ENCODE data around the gene ROBO1.

ROBO1 gene

DNA sequence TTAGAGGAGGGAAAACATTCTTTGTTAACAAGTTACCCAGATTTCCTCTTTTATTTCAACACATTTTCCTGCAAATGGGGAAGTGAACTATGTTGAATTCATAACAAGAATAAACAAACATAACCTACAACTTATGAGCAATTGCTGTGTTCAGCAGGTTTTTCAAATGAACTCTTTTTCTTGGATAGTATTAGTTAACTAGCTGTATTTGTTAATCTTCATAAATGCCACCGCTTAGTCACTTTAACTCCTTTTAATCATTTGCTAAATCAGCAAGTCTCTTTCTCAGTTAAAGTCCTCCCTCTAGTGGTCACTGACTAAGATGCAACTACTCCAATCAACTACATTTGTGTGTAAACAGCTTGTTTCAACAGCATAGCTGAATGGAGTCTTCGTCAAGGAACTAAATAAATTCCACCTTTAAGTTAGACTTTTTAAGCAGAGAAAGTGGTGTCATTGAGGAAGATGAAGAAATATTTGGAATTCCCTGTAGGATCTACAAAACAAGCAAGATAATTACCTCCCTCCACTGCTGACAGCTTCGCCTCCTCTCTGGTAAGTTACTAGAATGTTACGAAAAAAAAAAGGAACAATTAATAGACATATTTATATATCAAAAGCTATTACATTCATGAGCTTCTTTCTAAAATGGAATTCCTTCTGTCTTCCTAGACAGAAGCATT, 1122.0 kb downstream of the ROBO1 start:
- DNase-seq = no peak

DNA sequence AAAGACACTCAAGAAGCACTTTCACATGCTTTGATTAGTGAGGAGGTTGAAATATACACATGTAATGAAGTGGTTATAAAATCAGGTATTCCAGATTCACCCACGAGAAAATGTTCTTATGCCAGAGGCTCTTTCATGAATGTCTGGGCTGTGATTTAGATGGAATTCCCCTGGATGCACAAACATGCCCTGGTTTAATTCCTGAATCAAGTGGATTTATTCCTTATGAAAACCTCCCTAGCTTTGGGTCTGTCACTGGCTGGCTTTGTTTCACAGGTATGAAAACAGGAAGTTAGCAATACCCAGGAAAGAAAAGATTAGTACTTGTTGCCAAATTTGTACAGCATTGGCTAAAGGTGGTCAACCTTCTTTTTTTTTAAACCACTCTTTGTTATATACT, 1123.0 kb downstream of the ROBO1 start:
- DNase-seq = no peak

DNA sequence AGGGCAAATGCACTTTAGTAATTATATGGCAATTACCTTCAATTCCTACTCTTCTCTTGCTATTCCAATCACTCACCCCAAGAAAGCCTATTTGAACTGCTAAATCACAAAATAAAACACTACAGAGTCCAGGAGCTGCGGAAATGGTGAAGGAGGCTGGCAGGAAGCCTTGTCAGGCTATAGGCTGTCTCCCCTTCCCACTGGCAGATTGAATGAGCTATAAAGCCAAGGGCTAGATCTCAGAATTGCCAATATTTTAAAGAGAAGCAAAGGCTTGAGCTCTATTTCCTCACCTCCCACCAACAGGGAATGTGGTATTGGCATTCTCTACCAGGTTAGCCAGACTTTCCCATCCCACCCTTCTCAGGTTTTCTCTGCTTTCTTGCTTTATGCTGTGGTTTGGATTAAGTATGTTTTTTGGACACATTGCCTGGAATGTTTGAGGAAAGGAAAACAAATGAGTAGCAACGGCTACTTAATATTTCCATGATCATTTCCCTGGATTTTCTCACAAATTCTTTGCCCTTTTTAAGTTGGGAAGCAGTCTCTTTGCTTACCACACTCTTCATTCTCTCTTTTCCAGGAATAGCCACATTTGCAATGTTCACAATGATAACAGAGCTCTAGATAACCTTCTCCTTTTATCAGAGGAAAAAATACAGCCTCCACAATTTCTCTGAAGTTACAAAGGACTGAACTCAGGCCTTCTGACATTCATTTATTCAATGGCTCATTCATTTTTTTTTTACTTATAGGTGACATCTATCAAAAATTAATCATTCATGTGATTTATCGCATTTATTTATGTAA, 1125.4 kb downstream of the ROBO1 start:
- DNase-seq = no peak

DNA sequence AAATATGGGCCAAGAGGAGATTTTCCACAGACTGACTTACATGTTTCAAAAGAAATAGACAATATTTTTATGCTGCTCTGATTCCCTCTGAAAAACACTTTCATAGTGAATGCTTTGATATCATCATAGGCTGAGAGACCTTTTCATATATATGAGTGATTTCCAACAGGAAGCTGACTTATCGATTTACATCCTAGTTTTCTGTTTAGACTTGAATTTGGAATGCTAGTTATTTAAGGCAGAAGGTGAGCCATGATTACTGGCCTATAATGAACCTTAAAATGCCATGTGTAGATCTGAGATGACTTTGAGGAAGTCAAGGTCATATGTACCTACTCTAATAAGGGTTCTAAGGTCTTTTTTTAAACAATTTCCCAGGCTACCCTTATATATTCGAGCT, 1126.1 kb downstream of the ROBO1 start:
- no peak for DNase-seq

DNA sequence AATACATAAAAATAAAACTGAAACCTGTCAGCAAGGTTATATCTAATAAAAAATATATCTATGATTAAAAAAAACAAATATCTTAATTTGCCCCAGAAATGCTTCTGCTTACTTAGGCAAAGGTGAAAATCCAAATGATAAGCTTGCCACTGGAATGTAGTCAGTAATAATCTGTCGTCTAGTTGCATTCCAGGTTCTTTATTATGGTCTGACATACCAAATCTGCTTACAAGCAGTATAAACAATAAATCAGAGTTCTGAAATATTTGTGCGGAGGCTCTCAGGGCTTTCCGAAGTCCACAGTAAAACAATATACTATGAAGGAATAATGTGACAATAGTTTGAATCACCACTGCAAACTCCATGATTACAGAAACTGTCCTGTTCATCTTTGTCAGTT, 1133.5 kb downstream of the ROBO1 start:
- DNase-seq = no peak

DNA sequence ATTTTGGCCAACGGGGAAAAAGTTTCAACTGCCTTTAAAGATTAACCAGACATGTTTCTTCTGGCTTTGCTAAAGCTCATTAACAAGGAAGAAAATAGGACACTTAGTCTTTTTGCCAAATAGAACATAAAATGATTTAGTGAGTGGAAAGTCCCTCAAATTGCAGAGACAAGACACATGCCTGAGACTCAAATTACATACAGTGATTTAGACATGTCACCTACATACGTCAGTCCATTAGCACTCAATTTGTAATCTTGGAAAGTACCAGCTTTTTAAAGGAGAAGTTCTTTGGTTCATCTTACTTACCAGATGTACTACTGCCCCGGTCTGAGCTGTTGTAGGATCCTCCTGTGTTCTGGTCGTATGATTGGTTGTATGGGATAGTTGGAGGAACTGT, 1134.2 kb downstream of the ROBO1 start:
- DNase-seq = no peak

DNA sequence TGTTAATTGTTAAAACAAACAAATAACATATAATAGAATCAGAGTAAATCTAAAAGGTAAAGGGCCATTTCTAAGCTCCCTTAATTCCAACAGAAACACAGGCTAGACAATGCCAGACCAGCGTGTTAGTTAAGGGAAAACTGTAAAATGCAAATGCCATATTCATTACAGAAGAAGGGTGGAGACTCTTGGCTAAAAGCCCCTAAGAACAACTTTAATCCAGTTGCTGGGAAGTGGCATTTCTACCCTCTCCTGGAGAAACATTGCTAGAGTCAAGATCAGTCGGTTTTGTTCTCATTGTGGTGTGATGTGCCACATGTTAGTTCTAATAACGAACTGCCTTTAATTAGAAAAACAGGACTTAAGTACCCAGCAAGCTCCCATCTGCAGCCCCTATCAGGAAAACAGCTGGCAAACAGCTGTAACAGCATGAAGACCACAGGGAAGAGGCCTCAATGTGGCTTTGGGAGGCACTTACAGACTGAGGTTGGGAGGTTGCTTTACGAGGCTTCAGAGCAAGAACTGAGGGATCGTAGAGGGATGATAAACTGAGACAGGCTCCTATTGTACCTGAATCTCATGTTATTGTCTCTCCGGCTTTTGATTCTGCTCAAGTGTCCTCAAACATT, 1134.8 kb downstream of the ROBO1 start:
- DNase-seq = no peak

DNA sequence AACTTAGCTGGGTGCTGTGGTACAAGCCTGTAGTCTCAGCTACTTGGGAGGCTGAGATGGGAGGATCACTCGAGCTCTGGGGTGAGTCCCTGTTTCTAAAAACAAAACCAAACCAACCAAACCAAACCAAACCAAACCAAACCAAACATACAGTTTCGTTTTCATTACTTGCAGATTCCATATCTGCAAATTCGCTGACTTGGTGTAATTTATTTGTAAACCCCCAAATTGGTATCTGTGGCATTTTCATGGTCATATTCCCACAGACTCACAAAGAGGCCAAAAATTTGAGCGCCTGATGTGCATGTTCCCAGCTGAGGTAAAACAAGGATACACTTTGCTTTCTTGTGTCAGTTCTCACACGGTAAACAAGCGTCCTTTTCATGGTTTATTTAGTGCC, 1138.3 kb downstream of the ROBO1 start:
- no peak for DNase-seq

DNA sequence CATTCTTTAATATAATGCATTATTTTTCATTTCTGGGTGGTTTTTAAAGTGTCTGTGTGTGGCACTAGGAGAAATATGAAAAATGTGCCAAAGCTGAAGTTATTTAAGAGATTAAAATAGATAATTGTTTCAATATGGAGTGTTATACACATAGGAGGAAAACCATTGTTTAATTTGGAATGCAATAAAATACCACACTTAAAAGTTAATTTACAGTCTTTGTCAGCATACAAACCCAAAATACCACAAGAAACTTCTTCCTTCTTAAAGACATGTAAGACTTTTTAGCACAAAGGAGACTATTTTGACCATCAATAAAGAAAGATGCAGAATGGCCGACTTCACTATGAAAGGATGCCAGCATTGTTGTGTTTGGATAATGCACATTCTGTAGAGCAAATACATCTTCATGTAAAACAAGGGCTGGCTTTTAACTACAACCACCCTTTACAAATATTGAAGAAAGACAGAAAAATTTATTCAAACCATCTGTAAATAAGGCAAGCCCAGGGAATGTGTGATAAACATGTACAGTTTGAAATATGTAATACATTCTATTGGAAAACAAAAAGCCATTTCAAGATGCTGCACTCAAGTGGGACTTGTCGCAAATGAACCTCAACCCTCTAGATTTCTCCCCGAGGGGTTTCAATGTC, 1146.6 kb downstream of the ROBO1 start:
- DNase-seq = no peak

DNA sequence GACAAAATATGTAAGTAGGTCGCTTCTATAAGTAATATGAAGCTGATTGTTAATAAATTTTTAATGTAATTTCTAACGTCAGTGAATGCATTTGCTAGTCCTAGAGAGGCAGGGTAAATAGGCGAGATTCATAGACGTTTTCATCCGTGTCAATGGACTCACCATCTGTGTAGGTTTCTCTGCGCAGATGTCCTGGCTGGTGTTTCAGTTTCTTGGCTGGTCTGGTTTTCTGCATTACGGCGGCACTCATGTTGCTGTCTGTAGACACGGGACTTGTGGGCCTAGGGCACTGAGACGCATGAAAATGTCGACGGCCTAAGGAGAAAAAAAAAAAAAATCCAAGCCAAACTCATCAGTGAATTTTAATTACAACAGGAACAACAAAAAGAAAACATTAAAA, 1153.3 kb downstream of the ROBO1 start:
- DNase-seq = no peak

DNA sequence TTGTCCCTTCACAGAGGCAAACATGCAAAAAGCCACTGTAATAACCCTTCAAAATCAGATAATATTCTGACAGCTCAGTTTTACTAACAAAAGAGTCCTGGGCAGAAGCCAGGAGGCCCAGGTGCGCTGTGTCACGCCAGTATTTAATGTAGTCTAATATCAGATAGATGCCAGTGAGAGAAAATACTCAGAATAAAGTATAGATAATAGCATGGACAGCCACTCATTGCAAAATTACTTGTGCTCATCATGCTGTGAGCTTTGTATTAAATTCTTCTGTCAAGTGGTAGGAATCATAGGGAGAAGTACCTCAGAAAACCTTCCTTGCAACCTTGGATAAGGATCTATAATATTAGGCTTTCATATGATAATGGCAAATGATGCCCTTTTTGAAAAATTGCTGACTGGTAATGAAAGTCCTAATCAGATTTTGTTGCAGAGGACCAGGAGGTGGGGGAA, 1154.3 kb downstream of the ROBO1 start:
- DNase-seq = no peak

DNA sequence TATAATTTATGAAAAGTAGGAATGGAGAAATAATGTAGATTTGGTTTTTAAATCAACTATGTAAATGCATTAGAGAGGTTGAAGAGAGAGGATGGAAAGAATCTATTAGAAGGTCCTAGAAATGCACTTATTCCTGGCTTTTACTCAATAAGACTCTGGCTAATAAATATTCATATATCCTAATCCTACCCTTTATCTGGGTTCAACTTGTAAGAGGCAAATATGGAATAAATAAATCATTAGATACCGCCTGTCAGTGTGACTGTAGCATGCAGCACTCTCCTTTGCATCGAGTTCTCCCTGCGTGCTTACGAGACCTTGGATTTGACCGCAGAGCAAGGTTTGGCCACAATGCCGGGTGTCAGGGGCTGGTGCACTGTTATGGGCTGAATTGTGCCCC, 1156.5 kb downstream of the ROBO1 start:
- DNase-seq = no peak

DNA sequence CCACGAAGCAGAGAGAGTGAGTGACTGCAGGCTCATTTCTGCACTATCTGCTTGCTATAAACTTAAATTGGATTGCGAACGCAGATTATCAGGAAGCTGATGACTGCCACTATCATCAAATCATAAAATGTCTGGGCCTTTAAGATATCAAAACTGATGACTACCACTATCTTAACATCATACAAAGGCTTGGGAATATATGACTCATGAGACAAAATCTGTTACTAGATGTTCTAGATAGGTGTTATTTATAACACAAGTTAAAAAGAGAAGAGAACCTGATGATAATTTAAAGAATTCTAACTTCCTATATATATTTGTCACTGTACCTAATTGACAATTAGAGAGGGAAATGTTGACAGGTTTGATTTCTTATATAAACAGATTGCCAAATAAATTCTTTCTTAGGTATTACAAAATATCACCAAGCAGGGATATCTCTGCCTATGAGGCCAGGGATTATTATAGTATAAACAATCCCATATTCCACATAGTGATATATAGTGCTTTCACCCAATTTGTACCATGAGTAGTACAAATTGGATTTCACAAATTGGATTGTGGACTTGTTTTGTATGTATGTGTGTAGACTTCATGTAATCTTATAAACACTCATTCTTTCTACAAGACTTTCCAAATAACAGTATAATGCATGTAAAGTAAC, 1157.2 kb downstream of the ROBO1 start:
- no peak for DNase-seq

DNA sequence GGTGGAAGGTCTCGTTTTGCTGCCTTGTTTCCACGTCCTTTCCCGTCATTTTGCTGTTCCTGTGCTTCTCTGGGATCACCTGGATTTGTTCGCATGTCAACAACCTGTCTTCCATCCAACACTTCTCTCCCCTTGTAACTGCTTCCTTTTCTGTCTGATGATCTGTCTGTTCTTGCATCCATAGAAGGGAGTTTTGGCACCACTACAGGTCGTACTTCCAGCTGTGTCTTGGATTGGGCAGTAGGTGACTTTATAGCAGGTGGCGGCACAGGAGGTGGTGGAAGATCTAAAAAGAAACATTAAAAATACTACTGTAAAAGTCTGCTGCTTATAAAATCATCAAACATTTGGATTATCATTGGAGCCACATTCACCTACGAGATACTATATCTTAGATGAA, 1161.0 kb downstream of the ROBO1 start:
- DNase-seq = no peak

DNA sequence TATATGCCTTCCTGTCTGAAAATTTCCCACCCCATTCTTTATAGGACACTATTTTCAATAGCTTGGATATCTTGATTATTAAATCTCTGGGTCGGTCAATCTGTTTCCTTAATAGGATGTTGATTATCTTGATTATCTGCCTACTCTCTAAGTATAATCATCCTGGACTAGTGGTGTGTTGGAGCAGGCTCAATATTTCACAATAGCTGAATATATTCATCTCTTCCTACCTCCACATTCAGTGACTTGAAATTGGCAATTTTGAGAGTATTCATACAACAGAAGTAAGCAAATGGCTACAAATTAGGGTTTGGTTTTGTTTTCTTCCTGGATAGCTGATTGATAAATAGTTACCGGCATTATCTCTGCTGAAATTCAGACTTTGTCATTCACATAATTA, 1162.6 kb downstream of the ROBO1 start:
- no peak for DNase-seq

DNA sequence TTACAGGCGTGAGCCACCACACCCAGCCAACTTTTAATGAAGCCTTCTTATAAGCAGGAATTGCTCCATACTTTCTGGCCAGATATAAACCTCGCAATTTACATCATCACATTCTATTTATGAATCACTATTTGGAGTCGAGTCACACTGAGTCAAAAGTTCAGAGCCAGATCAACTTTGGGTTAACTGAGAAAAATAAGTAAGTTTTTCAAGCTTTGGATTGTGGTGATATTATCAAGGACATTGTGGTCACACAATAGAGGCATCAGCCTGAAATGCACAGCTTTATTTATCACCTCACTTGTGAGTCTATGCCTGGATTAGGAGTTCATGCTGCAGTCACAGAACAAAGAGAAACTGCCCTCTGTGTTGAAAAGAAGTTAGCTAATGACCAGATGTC, 1163.5 kb downstream of the ROBO1 start:
- DNase-seq = no peak

DNA sequence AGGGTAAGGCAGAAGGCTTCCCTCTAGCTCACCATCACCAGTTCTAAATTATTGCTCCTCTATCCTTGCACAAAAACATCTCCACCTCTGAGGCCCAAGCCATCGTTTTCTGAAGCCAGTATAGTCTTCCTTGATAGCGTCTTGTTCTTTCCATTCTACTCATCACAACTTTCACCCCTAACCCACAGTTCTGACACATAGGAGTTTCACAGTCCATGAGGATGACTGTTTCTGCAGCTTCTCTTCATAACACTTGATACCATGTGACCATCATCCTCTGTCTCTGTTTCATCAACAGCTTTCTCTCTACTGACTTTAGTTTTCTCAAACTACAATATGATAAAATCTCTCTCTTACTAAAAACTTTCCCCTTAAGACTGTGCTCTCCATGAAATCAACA, 1166.5 kb downstream of the ROBO1 start:
- no peak for DNase-seq

DNA sequence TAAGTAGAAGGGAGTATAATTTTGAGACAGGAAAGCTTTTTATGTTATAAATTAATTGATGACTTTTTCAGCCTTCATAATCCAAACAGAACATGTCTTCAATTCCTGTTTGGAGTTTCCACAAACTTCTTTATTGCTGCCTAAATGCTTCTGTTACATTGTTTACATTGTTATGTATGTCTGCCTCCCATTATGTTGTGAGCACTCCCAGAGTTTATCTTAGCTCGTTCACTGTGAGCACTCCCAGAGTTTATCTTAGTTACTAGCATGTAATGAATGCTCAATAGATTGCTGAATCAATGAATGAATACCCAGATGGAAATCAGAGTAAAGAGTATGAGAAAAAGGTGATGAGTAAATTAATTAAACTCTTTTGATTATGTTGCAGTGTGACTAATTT, 1178.0 kb downstream of the ROBO1 start:
- no peak for DNase-seq

DNA sequence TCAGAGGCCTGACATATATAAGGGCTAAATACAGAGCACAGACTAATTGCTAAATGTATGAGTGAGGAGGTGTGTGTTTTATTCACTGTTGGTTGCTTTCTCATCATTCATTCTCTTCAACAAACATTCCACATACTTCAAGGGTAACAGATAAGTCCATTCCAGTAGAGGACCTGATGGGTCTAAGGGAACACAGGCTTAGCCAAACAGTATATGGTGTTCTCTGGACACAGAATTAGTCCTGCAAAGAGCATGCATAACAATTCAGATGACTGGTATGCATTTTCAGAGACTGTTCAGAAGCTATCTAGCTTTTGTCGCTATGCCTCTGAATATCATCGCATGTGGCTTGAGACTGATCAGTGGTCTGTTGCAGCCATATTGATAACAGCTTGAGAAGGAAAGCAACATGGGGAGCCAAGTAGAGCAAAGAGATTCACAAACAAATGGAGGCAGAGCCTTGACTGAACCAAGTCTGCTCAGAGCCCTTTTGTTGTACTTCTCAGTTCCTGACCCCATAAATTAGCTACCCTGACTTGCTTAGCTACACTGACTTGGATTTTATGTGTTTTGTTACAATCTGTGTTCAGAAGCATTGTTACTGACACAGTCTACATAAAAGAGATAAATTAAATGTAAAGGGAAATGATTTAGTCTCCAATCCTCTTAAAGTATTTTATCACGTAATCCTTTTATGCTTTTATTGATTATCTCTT, 1178.7 kb downstream of the ROBO1 start:
- DNase-seq = no peak

DNA sequence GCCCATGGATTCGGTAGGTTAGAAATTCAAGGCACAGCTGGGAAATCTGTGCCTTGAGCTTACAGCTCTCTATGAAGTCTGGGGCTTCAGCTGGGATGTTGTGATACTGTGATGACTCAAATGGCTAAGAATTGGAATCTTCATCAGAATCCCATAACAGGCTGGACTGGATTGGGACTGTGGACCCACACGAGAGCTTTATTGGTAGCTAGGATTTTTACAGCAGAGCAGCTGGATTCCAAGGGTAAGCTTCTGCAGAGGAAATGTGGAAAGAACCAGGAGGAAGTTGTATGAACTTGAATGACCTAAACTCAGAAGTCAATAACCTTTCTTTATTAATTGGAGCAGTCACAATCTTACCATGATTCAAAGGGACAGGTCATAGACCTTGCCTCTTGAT, 1187.1 kb downstream of the ROBO1 start:
- no peak for DNase-seq

DNA sequence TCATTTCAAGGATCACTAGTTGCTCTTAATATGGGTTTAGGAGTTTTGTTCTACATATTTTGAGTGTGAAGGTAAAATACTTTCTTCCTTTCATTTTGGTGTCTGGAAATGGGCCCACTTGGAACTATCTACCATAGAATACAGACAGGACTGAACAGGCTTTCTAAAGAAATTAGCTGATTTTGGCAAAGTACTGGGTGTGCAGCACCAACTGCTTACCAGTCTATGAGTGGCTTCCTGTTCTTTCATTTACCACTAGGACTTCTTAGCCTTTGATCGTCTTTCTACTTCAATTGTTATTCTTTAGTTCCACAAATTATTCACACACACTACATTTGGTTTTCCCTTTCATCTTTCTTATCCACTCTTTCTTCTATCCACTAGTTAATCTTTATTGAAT, 1196.3 kb downstream of the ROBO1 start:
- no peak for DNase-seq

DNA sequence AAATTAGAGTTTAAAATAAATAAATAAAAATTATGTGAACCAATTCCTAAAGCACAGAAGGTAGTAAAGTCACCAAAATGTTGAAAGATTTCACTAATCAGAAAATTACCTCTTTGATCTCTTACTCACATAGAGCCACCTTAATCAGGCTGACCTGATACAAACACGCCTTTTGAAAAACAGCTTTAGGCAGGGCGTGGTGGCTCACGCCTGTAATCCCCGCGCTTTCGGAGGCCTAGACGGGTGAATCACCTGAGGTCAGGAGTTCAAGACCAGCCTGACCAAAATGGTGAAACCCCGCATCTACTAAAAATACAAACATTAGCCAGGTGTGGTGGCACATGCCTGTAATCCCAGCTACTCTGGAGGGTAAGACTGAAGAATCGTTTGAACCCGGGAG, 1197.3 kb downstream of the ROBO1 start:
- DNase-seq = no peak

All from NCI-H187 treated with DMSO at 0.1 percent for 48 hours (cell line).